ENCODE data around the gene ADAMTS20. TPM values are rescaled to one million over a fixed set of nuclear protein-coding genes. Genes with fewer than 3 reads are reported as not detected.
"Not testable (repeated sequence)": the region's sequence is repeated elsewhere in the genome, so short reads cannot be mapped to it uniquely, and the experiment has no call there.

Gene ADAMTS20
- total RNA-seq, 1 donor from 2014 or later = not detected

DNA sequence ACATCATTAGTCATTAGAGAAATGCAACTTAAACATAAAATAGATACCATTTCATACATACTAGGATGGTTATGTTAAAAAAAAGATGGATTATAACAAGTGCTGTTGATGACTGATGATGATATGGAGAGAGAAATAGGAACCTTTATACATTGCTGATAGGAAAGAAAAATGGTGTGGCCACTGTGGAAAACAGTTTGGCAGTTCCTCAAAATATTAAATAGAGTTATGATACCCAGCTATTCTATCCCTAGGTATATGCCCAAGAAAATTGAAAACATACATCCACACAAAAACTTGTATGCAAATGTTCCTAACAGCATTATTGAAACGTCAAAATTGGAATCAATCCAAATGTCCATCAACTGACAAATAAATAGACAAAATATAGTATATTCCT is 170.1 kb downstream of the ADAMTS20 start:
- H3K4me3 Mint-ChIP-seq = no peak overlapping the region
- no peaks in the 10 kb centered on the region for H3K27me3 Mint-ChIP-seq (ENCODE audit: insufficient read depth)
- peaks cover 21% of the 10 kb centered on the region for H3K9me3 Mint-ChIP-seq
- no peaks in the 10 kb centered on the region for H3K36me3 Mint-ChIP-seq (ENCODE audit: low read depth)
- H3K4me1 Mint-ChIP-seq (ENCODE audit: low read depth) = no peaks in the 10 kb centered on the region
- intact Hi-C loops (cut with micrococcal nuclease) = no loop called here
- H3K27ac Mint-ChIP-seq = no peak overlapping the region
- no peak for DNase-seq (ENCODE audit: low spot score)

DNA sequence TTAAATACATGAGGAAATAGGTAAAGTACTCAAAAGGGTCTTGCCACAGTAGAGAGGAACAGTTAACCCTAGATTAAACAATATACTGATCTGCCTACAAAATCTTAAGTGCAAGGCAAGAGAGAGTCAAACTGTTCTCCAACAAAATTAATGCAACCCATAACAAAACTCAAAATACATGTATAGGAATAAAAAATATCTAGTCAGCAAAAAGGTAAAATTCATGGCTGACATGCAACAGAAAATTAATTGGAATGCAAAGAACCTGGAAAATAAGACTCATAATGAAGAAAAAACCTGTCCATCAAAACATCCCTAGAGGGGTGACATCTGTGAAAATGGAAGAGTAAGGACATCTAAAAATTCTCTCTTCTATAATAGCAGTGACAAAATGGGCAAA is 173.6 kb downstream of the ADAMTS20 start:
- Mint-ChIP-seq H3K27me3 (ENCODE audit: insufficient read depth) (no peaks in the 10 kb centered on the region), H3K27ac (no peak overlapping the region), H3K4me3 (no peak overlapping the region), H3K36me3 (ENCODE audit: low read depth) (no peaks in the 10 kb centered on the region), H3K9me3 (peaks cover 21% of the 10 kb centered on the region), H3K4me1 (ENCODE audit: low read depth) (no peaks in the 10 kb centered on the region)
- intact Hi-C loops (cut with micrococcal nuclease) = no loop called here
- no peak for DNase-seq (ENCODE audit: low spot score)

DNA sequence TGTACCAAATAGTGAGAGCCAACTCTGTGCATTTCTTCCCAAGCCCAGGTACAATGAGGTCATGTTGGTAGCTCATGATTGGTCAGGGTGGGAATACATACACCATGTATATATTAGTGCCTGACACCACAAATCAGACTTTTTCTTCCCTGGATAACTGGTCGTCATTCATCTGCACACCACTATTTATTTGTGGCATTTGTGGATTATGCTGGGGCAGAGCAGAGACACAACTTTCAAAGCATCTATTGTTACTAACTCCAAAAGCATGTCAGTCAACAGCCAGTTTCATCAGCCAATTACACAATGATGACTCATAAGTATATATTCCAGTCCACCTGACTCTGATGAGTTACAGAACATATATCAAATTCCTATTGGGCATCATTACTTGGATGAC is 181.7 kb downstream of the ADAMTS20 start:
- no peak overlapping the region for H3K27ac Mint-ChIP-seq
- no peaks in the 10 kb centered on the region for H3K9me3 Mint-ChIP-seq
- no peaks in the 10 kb centered on the region for H3K36me3 Mint-ChIP-seq (ENCODE audit: low read depth)
- H3K27me3 Mint-ChIP-seq (ENCODE audit: insufficient read depth) = no peaks in the 10 kb centered on the region
- no peak overlapping the region for H3K4me3 Mint-ChIP-seq
- intact Hi-C loops (cut with micrococcal nuclease) = no loop called here
- no peak for DNase-seq (ENCODE audit: low spot score)
- no peaks in the 10 kb centered on the region for H3K4me1 Mint-ChIP-seq (ENCODE audit: low read depth)

DNA sequence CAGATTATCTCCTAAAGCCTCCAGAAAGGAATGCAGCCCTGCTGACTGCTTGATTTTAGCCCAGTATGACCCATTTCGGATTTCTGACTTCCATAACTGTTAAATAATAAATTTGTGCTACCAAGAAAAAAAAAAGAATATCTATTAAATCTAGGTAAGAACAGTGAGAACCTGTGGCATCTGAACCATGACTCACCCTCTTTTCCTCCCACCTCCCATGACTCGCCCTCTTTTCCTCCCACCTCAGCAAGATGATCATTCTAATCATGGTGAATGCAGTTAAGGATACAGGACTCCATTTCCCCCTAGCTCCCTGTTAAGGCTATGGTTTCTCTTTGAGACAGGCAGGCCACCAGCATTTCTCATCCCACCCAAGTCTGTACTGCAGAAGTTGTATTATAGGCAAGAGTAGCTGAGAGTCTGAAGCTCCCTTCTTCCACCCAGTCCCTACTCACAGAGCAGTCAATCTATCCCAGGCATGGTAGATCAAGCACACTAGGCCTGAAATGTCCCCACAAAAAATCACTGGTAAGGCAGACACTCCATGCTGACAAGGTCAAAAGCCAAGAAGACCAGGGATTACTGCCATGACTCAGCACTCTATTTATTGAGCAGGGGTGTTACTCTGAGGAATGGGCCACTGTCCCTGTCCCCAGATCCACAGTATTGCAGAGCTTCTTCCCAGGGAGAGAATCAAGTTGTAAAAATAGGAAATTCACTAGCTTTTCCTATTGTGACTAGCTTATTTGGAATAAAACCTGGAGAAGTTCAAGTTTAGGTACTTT is 188.9 kb downstream of the ADAMTS20 start:
- no peak overlapping the region for H3K27ac Mint-ChIP-seq
- intact Hi-C loops (cut with micrococcal nuclease) = no loop called here
- H3K9me3 Mint-ChIP-seq = peaks cover 4% of the 10 kb centered on the region
- H3K4me1 Mint-ChIP-seq (ENCODE audit: low read depth) = no peaks in the 10 kb centered on the region
- H3K4me3 Mint-ChIP-seq = no peak overlapping the region
- no peaks in the 10 kb centered on the region for H3K36me3 Mint-ChIP-seq (ENCODE audit: low read depth)
- no peaks in the 10 kb centered on the region for H3K27me3 Mint-ChIP-seq (ENCODE audit: insufficient read depth)
- no peak for DNase-seq (ENCODE audit: low spot score)

DNA sequence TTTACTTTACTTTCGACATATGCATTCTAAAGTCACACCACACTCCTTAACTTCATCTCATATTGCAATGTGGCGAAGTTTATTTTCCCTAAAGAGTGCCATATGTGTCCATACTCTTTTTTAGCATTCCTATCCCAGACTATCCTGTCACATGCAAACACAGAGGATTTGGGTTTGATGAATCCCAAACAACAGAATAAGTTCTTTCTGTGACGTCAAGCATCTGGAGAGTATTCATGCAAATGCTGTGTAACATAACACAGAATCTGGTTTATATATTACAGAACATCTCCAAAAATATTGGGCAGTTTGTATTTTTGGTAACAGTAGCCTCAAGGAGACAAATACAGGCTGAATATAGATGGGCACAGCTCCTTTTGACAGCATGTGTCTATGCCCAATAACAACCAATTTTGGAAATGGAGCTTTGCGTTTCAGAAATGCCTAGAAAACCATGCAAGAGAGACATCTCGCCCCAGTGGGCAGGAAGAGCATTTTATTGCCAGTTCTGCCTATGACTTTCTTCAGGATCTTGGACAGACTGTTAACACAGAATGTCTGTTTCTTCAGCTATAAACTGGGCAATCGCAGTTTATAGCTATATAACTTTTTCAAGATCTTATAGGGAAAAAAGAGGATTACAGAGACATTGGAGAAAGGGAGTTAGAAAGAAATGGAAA is 190.8 kb downstream of the ADAMTS20 start:
- Mint-ChIP-seq H3K36me3 (ENCODE audit: low read depth) (no peaks in the 10 kb centered on the region), H3K4me3 (no peak overlapping the region), H3K27me3 (ENCODE audit: insufficient read depth) (no peaks in the 10 kb centered on the region), H3K9me3 (peaks cover 4% of the 10 kb centered on the region), H3K27ac (no peak overlapping the region), H3K4me1 (ENCODE audit: low read depth) (no peaks in the 10 kb centered on the region)
- intact Hi-C loops (cut with micrococcal nuclease) = no loop called here
- no peak for DNase-seq (ENCODE audit: low spot score)

DNA sequence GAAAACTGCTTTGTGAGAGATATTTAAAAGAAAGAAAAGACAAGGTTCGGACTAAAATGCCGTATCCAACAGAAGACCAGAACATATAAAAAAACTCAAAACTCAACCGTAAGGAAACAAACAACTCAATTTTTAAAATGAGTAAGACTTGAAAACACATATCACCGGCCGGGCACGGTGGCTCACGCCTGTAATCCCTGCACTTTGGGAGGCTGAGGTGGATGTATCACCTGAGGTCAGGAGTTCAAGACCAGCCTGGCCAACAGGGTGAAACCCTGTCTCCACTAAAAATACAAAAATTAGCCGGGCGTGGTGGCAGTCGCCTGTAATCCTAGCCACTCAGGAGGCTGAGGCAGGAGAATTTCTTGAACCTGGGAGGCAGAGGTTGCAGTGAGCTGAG is 192.0 kb downstream of the ADAMTS20 start:
- H3K27ac Mint-ChIP-seq; H3K4me3 Mint-ChIP-seq; H3K4me1 Mint-ChIP-seq (ENCODE audit: low read depth); H3K36me3 Mint-ChIP-seq (ENCODE audit: low read depth); H3K27me3 Mint-ChIP-seq (ENCODE audit: insufficient read depth); DNase-seq (ENCODE audit: low spot score); intact Hi-C loops (cut with micrococcal nuclease); H3K9me3 Mint-ChIP-seq: not testable (repeated sequence)

DNA sequence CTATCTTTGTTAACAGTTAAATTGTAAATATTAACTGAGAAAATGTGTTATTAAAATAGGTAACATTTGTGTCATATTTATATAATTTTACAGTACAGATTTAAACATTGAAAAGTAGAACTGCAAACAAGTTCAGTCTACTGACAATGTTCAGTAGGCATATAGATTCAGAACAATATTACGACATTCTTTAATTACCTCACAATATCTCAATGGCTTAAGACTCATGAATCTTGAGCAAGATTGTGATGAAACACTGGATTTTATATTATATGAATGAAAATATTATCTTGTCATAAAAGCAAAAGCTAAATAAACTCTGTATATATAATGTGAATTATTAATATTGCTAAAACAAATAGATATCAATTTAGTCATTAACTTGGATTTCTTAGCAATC is 194.9 kb downstream of the ADAMTS20 start:
- no peak overlapping the region for H3K4me3 Mint-ChIP-seq
- intact Hi-C loops (cut with micrococcal nuclease) = no loop called here
- no peaks in the 10 kb centered on the region for H3K4me1 Mint-ChIP-seq (ENCODE audit: low read depth)
- H3K36me3 Mint-ChIP-seq (ENCODE audit: low read depth) = no peaks in the 10 kb centered on the region
- peaks cover 2% of the 10 kb centered on the region for H3K9me3 Mint-ChIP-seq
- no peak overlapping the region for H3K27ac Mint-ChIP-seq
- no peak for DNase-seq (ENCODE audit: low spot score)
- no peaks in the 10 kb centered on the region for H3K27me3 Mint-ChIP-seq (ENCODE audit: insufficient read depth)

DNA sequence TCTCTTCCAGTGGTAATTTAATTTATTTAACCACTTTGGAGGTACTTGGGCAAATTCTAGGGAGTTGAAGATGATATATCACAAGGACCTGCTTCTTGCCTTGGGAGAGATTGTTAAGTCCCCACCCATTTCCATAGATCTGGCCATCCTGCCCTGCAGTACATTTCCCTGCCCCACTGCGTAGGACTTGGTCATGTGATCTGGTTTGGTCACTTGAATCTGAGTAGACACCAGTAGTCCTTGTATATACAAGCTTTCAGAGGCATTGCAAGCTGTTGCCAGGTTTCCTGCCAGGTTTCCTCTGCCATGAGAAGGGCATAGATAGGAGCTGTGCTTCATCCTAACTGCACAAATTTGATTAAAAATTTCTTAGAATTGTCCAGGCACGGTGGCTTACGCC is 200.0 kb downstream of the ADAMTS20 start:
- H3K4me1 Mint-ChIP-seq (ENCODE audit: low read depth) = no peaks in the 10 kb centered on the region
- H3K36me3 Mint-ChIP-seq (ENCODE audit: low read depth) = no peaks in the 10 kb centered on the region
- H3K27ac Mint-ChIP-seq = no peak overlapping the region
- H3K27me3 Mint-ChIP-seq (ENCODE audit: insufficient read depth) = no peaks in the 10 kb centered on the region
- H3K4me3 Mint-ChIP-seq = no peak overlapping the region
- no peaks in the 10 kb centered on the region for H3K9me3 Mint-ChIP-seq
- no peak for DNase-seq (ENCODE audit: low spot score)
- intact Hi-C loops (cut with micrococcal nuclease) = no loop called here

DNA sequence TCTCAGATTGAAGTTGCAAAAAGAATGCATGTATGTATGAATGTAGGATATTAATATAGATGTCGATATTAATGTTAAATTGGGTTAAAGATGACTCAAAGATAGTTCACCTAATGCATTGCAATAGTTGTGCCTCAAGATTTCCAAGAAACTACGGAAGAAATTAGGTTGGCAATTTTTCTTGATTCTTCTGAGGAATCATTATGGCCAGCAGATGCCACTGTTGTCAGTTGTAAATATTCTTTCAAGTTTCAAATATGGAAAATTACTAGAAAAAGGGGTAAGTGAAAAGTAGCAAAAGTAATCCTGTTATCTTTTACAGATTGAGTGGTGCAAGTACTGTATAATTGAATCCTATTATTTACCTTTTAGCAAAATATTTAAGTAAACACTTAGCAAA is 202.1 kb downstream of the ADAMTS20 start:
- no peak for DNase-seq (ENCODE audit: low spot score)
- H3K4me1 Mint-ChIP-seq (ENCODE audit: low read depth) = no peaks in the 10 kb centered on the region
- no peak overlapping the region for H3K27ac Mint-ChIP-seq
- no peaks in the 10 kb centered on the region for H3K27me3 Mint-ChIP-seq (ENCODE audit: insufficient read depth)
- intact Hi-C loops (cut with micrococcal nuclease) = no loop called here
- H3K36me3 Mint-ChIP-seq (ENCODE audit: low read depth) = no peaks in the 10 kb centered on the region
- no peak overlapping the region for H3K4me3 Mint-ChIP-seq
- peaks cover 3% of the 10 kb centered on the region for H3K9me3 Mint-ChIP-seq

DNA sequence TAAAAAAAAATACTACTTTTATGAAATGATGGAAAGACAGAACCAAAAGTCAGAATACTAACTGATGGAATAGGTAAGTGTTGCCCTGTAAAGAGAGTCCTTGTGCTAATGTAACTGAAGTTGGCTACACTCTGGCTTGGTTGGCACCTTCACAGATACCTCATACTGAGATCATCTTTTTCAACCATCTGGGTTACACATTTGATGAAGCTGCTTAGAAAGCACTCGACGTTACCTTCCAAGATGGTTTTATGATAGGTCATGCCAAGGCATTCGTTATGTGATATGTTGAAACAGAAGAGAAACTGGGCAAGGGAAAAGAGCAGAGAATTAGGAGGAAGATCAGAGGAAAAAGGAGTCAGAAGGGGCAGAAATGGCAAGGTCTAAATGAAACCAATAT is 203.8 kb downstream of the ADAMTS20 start:
- H3K36me3 Mint-ChIP-seq (ENCODE audit: low read depth) = no peaks in the 10 kb centered on the region
- no peak overlapping the region for H3K27ac Mint-ChIP-seq
- no peaks in the 10 kb centered on the region for H3K4me1 Mint-ChIP-seq (ENCODE audit: low read depth)
- intact Hi-C loops (cut with micrococcal nuclease) = no loop called here
- H3K4me3 Mint-ChIP-seq = no peak overlapping the region
- H3K27me3 Mint-ChIP-seq (ENCODE audit: insufficient read depth) = no peaks in the 10 kb centered on the region
- peaks cover 6% of the 10 kb centered on the region for H3K9me3 Mint-ChIP-seq
- DNase-seq (ENCODE audit: low spot score) = no peak

DNA sequence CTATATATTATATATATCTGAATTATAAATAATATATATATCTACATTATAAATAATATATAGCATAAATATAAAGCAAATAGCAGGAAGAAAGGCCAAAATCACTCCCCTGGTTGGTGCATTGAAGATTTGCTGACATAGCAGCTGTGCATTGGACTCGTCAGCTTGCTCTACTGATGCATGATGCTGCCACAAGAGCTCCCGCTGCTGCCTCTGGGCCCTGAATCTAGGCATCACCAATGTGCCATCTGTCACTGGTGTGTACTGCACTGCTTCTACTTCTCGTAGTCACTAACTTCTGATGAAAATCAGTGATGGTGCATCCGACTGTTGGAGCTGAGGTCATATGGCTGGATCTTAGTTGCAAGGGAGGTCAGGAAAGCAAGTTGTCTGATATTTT is 205.0 kb downstream of the ADAMTS20 start:
- Mint-ChIP-seq H3K36me3 (ENCODE audit: low read depth) (no peaks in the 10 kb centered on the region), H3K4me3 (no peak overlapping the region), H3K27me3 (ENCODE audit: insufficient read depth) (no peaks in the 10 kb centered on the region), H3K27ac (no peak overlapping the region), H3K4me1 (ENCODE audit: low read depth) (no peaks in the 10 kb centered on the region), H3K9me3 (peaks cover 8% of the 10 kb centered on the region)
- intact Hi-C loops (cut with micrococcal nuclease) = no loop called here
- DNase-seq (ENCODE audit: low spot score) = no peak

DNA sequence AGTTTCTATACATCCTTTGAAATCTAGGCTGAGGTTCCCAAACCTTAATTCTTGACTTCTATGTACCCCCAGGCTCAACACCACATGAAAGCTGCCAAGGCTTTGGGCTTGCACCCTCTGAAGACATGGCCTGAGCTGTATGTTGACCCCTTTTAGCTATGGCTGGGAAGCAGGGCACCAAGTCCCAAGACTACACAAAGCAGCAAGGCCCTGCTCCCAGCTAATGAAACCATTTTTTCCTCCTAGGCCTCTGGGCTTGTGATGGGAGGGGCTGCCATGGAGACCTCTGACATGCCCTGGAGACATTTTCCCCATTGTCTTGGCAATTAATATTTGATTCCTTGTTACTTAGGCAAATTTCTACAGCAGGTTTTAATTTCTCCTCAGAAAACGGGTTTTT is 207.0 kb downstream of the ADAMTS20 start:
- Mint-ChIP-seq H3K4me3 (no peak overlapping the region), H3K36me3 (ENCODE audit: low read depth) (no peaks in the 10 kb centered on the region), H3K9me3 (peaks cover 8% of the 10 kb centered on the region), H3K27me3 (ENCODE audit: insufficient read depth) (no peaks in the 10 kb centered on the region), H3K27ac (no peak overlapping the region), H3K4me1 (ENCODE audit: low read depth) (no peaks in the 10 kb centered on the region)
- intact Hi-C loops (cut with micrococcal nuclease) = no loop called here
- DNase-seq (ENCODE audit: low spot score) = no peak

DNA sequence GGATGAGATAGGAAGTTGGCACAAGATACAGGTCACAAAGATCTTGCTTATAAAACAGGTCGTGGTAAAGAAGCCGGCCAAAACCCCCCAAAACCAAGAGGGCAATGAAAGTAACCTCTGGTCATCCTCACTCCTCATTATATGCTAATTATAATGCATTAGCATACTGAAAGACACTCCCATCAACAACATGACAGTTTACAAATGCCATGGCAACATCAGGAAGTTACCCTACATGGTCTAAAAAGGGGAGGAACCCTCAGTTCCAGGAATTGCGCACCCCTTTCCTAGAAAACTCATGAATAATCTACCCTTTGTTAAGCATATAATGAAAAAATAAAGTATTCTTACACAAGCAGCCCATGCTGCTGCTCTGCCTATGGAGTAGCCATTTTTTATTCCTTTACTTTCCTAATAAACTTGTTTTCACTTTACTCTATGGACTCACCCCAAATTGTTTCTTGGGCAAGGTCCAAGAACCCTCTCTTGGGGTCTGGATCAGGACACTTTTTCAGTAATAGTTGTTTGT is 210.2 kb downstream of the ADAMTS20 start:
- intact Hi-C loops (cut with micrococcal nuclease); H3K27me3 Mint-ChIP-seq (ENCODE audit: insufficient read depth); H3K36me3 Mint-ChIP-seq (ENCODE audit: low read depth); H3K27ac Mint-ChIP-seq; H3K4me3 Mint-ChIP-seq; H3K4me1 Mint-ChIP-seq (ENCODE audit: low read depth); H3K9me3 Mint-ChIP-seq; DNase-seq (ENCODE audit: low spot score): not testable (repeated sequence)

All from activated T-helper 1 cell treated with anti-CD3 and anti-CD28 coated beads, Interleukin-12 subunit alpha, Interleukin-12 subunit beta, Interleukin-2, Interleukin-4 antibody, amounts not matched to agents 30 ng/mL and 10 ng/mL and 1 ng/mL, durations not matched to agents 14 hours and 24 hours and 36 hours (primary cell).